Neural progenitor cell (in vitro differentiated cells): ENCODE results near the gene MPL. TPM values are rescaled to one million over a fixed set of nuclear protein-coding genes. Genes with fewer than 3 reads are reported as not detected.

Experiments
- DNase-seq: peaks from one replicate; pipeline ENCODE4 v3.0.0-alpha.2; 2016; ENCODE audit warnings: low spot score
- H2AFZ ChIP-seq: fragments of 200-600 bp; sonication (generic); replicated peaks from 2 replicates; pipeline ENCODE4 v1.6.1; 2016; ENCODE audit warnings: antibody characterized with exemption
- H3F3A ChIP-seq: fragments of 200-600 bp; sonication (generic); 2 replicates; pipeline ENCODE4 v1.6.1; 2016; ENCODE audit warnings: antibody characterized with exemption, low read depth
- H3K27ac ChIP-seq: fragments of 200-600 bp; sonication (generic); 2 replicates; pipeline ENCODE4 v1.5.1; 2016; ENCODE audit warnings: mild to moderate bottlenecking
- H3K27me3 ChIP-seq: fragments of 200-600 bp; sonication (generic); 2 replicates; pipeline ENCODE4 v1.6.1; 2016; ENCODE audit warnings: mild to moderate bottlenecking, moderate library complexity
- H3K36me3 ChIP-seq: fragments of 200-600 bp; sonication (generic); 2 replicates; pipeline ENCODE4 v1.5.1; 2016
- H3K4me1 ChIP-seq: fragments of 200-600 bp; sonication (generic); 2 replicates; pipeline ENCODE4 v1.6.1; 2016; ENCODE audit warnings: mixed run types
- H3K4me2 ChIP-seq: fragments of 200-600 bp; sonication (generic); 2 replicates; pipeline ENCODE4 v1.6.1; 2016
- H3K4me3 ChIP-seq: fragments of 200-600 bp; sonication (generic); 2 replicates; pipeline ENCODE4 v1.5.1; 2016
- H3K79me2 ChIP-seq: fragments of 200-600 bp; sonication (generic); 2 replicates; pipeline ENCODE4 v1.6.1; 2016; ENCODE audit warnings: low read depth
- H3K9ac ChIP-seq: fragments of 200-600 bp; sonication (generic); 2 replicates; pipeline ENCODE4 v1.6.1; 2016
- H3K9me3 ChIP-seq: fragments of 200-600 bp; sonication (generic); 2 replicates; pipeline ENCODE4 v1.5.1; 2016; ENCODE audit warnings: low read depth
- H4K20me1 ChIP-seq: fragments of 200-600 bp; sonication (generic); 2 replicates; pipeline ENCODE4 v1.6.1; 2016; ENCODE audit warnings: low read depth
- H3K27ac Mint-ChIP-seq: 3 replicates; pipeline ENCODE4 v1.8.0; 2021; ENCODE audit warnings: mixed read lengths
- H3K27me3 Mint-ChIP-seq: 2 replicates; pipeline ENCODE4 v1.8.0; 2022; ENCODE audit warnings: low read depth, mild to moderate bottlenecking, inconsistent platforms, moderate library complexity, mixed read lengths; ENCODE audit not compliant: insufficient read depth
- H3K36me3 Mint-ChIP-seq: 3 replicates; pipeline ENCODE4 v1.8.0; 2021; ENCODE audit warnings: mixed read lengths
- H3K4me1 Mint-ChIP-seq: 3 replicates; pipeline ENCODE4 v1.8.0; 2021; ENCODE audit warnings: mixed read lengths
- H3K4me3 Mint-ChIP-seq: 3 replicates; pipeline ENCODE4 v1.8.0; 2021; ENCODE audit warnings: mild to moderate bottlenecking, moderate library complexity, mixed read lengths
- H3K9me3 Mint-ChIP-seq: 3 replicates; pipeline ENCODE4 v1.8.0; 2020; ENCODE audit warnings: mixed read lengths
- EZH2 ChIP-seq: fragments of 200-600 bp; sonication (generic); IDR thresholded peaks from 2 replicates; pipeline ENCODE4 v1.6.1; 2017; ENCODE audit warnings: antibody characterized with exemption, mild to moderate bottlenecking, moderate library complexity
- EZH2phosphoT487 ChIP-seq: fragments of 200-600 bp; sonication (generic); IDR thresholded peaks from 2 replicates; pipeline ENCODE4 v1.6.1; 2017; ENCODE audit warnings: antibody characterized with exemption
- total RNA-seq: library from RNA; depleted of rRNA; stranded (reverse); fragments of >200 nt; gene quantifications from 2 replicates; pipeline ENCODE4 v1.2.3, GENCODE V29; 2015; ENCODE audit warnings: low replicate concordance
- TF ChIP-seq, protein P1 (sequence below): fragments of 200-600 bp; sonication (generic); IDR thresholded peaks from 2 replicates; pipeline ENCODE4 v1.5.1; 2017; ENCODE audit warnings: antibody characterized with exemption, mild to moderate bottlenecking

Gene MPL
- total RNA-seq, 1 donor from 2014 or later, result not detected

GRCh38 chr1:43309405-43310025 lies 28.1 kb upstream of the MPL start:
- H3K4me1 Mint-ChIP-seq, result no peaks in the 10 kb centered on the region
- no peaks in the 10 kb centered on the region for H3K36me3 Mint-ChIP-seq
- peaks cover under 1% of the 10 kb centered on the region for H3K4me1 ChIP-seq
- no peaks in the 10 kb centered on the region for H3K36me3 ChIP-seq
- no peak overlapping the region for H3K27ac ChIP-seq
- H3K27me3 ChIP-seq, result no peaks in the 10 kb centered on the region
- no peaks in the 10 kb centered on the region for H3F3A ChIP-seq
- TF ChIP-seq EZH2phosphoT487 (no peak), EZH2 (no peak)
- TF ChIP-seq, protein P1, sequence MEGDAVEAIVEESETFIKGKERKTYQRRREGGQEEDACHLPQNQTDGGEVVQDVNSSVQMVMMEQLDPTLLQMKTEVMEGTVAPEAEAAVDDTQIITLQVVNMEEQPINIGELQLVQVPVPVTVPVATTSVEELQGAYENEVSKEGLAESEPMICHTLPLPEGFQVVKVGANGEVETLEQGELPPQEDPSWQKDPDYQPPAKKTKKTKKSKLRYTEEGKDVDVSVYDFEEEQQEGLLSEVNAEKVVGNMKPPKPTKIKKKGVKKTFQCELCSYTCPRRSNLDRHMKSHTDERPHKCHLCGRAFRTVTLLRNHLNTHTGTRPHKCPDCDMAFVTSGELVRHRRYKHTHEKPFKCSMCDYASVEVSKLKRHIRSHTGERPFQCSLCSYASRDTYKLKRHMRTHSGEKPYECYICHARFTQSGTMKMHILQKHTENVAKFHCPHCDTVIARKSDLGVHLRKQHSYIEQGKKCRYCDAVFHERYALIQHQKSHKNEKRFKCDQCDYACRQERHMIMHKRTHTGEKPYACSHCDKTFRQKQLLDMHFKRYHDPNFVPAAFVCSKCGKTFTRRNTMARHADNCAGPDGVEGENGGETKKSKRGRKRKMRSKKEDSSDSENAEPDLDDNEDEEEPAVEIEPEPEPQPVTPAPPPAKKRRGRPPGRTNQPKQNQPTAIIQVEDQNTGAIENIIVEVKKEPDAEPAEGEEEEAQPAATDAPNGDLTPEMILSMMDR, result no peak
- H3K27me3 Mint-ChIP-seq, result peaks cover 5% of the 10 kb centered on the region
- no peak overlapping the region for H3K4me2 ChIP-seq
- no peak overlapping the region for H2AFZ ChIP-seq
- no peaks in the 10 kb centered on the region for H3K9me3 ChIP-seq
- H3K9me3 Mint-ChIP-seq, result no peaks in the 10 kb centered on the region
- H4K20me1 ChIP-seq, result no peaks in the 10 kb centered on the region
- H3K9ac ChIP-seq, result no peak overlapping the region
- DNase-seq, result no peak
- no peak overlapping the region for H3K4me3 ChIP-seq
- H3K27ac Mint-ChIP-seq, result no peak overlapping the region
- no peaks in the 10 kb centered on the region for H3K79me2 ChIP-seq
- H3K4me3 Mint-ChIP-seq, result no peak overlapping the region

GRCh38 chr1:43311521-43311920 lies 26.1 kb upstream of the MPL start:
- Histone ChIP-seq H3K9ac (no peak overlapping the region), H4K20me1 (no peaks in the 10 kb centered on the region), H2AFZ (no peak overlapping the region), H3K9me3 (no peaks in the 10 kb centered on the region), H3K79me2 (no peaks in the 10 kb centered on the region), H3K4me1 (no peaks in the 10 kb centered on the region), H3K27me3 (no peaks in the 10 kb centered on the region), H3F3A (no peaks in the 10 kb centered on the region), H3K27ac (no peak overlapping the region), H3K4me3 (no peak overlapping the region), H3K4me2 (no peak overlapping the region), H3K36me3 (no peaks in the 10 kb centered on the region)
- H3K4me1 Mint-ChIP-seq, result no peaks in the 10 kb centered on the region
- no peak overlapping the region for H3K4me3 Mint-ChIP-seq
- H3K9me3 Mint-ChIP-seq, result no peaks in the 10 kb centered on the region
- DNase-seq, result no peak
- no peaks in the 10 kb centered on the region for H3K27me3 Mint-ChIP-seq
- TF ChIP-seq EZH2phosphoT487 (no peak), EZH2 (no peak)
- TF ChIP-seq, protein P1, result no peak
- no peak overlapping the region for H3K27ac Mint-ChIP-seq
- H3K36me3 Mint-ChIP-seq, result no peaks in the 10 kb centered on the region

DNA sequence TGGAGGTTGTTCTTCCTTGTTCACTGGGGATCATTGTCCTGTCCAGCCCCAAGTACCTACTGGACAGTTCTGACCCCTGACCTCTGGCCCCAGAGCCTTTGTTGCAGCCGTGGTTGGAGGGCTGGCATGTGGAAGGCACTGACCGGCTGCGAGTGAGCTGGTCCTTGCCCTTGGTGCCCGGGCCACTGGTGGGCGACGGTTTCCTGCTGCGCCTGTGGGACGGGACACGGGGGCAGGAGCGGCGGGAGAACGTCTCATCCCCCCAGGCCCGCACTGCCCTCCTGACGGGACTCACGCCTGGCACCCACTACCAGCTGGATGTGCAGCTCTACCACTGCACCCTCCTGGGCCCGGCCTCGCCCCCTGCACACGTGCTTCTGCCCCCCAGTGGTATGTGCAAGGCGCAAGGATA lies 25.4 kb upstream of the MPL start:
- TF ChIP-seq EZH2phosphoT487 (no peak), EZH2 (no peak)
- TF ChIP-seq, protein P1, result no peak
- H3K27ac ChIP-seq, result no peak overlapping the region
- no peak overlapping the region for H3K9ac ChIP-seq
- Mint-ChIP-seq H3K27me3 (no peaks in the 10 kb centered on the region), H3K4me3 (no peak overlapping the region), H3K27ac (no peak overlapping the region), H3K36me3 (no peaks in the 10 kb centered on the region), H3K4me1 (no peaks in the 10 kb centered on the region), H3K9me3 (no peaks in the 10 kb centered on the region)
- no peak for DNase-seq
- no peaks in the 10 kb centered on the region for H3K36me3 ChIP-seq
- H3K27me3 ChIP-seq, result no peaks in the 10 kb centered on the region
- no peak overlapping the region for H3K4me3 ChIP-seq
- H3K9me3 ChIP-seq, result no peaks in the 10 kb centered on the region
- no peaks in the 10 kb centered on the region for H4K20me1 ChIP-seq
- no peaks in the 10 kb centered on the region for H3K79me2 ChIP-seq
- H3F3A ChIP-seq, result no peaks in the 10 kb centered on the region
- H2AFZ ChIP-seq, result no peak overlapping the region
- no peak overlapping the region for H3K4me2 ChIP-seq
- H3K4me1 ChIP-seq, result no peaks in the 10 kb centered on the region
